HepG2 (cell line): Measurements from ENCODE around the gene TMEM164. TPM values are rescaled to one million over a fixed set of nuclear protein-coding genes. Genes with fewer than 3 reads are reported as not detected.

Experiments
- ATAC-seq: fragments of 200-7000 bp; cut with Tn5 transposase; 3 replicates; pipeline ENCODE4 v1.9.1; 2020; ENCODE audit warnings: mild to moderate bottlenecking, moderate library complexity
- BruUV-seq: library from RNA; stranded (reverse); fragments of 400-500 nt; replicated peaks from 2 replicates; lab custom pipeline; 2021; lab: Mats Ljungman, UMichigan
- CTCF ChIA-PET: fragments of 300-600 bp; formaldehyde crosslinking; extraction: SDS; loops from one replicate; lab custom pipeline; 2021; ENCODE audit warnings: low total read pairs, inconsistent platforms, low intra/inter-chr PET ratio; lab: Yijun Ruan, JAX
- POLR2A ChIA-PET: fragments of 350-600 bp; sonication (Branson Sonifier 250); formaldehyde crosslinking; loops from one replicate; lab custom pipeline; 2020; ENCODE audit warnings: antibody characterized with exemption, inconsistent platforms; lab: Yijun Ruan, JAX
- DNase-seq: peaks from one replicate; pipeline ENCODE4 v3.0.0-alpha.2; 2015; ENCODE audit warnings: low spot score
- FAIRE-seq: peaks from 3 replicates; lab custom pipeline; 2011; peaks lifted over from hg19 to GRCh38; lab: Jason Lieb, UNC
- H2AFZ ChIP-seq: one replicate; pipeline ENCODE4 v1.6.1; 2011; ENCODE audit warnings: low read length, inconsistent platforms
- H3K27ac ChIP-seq: fragments of 300-600 bp; 3 replicates; pipeline ENCODE4 v1.8.0; 2011; ENCODE audit warnings: mixed run types, mild to moderate bottlenecking, mixed read lengths, low read length, inconsistent platforms; ENCODE audit not compliant: insufficient read depth; ENCODE audit errors: extremely low read length
- H3K27me3 ChIP-seq, 2 experiments: fragments of 200-600 bp in 1 of 2; 2 replicates in 1 of 2; 3 replicates in 1 of 2; pipeline versions ENCODE4 v1.6.0 to v1.8.0; 2011; ENCODE audit warnings: low read length in 2 of 2, mild to moderate bottlenecking in 2 of 2, moderate library complexity in 2 of 2, inconsistent platforms in 1 of 2; ENCODE audit not compliant: insufficient read depth in 2 of 2, control insufficient read depth in 1 of 2
- H3K36me3 ChIP-seq, 2 experiments: fragments of 200-600 bp in 1 of 2; replicated peaks in 1 of 2; 2 replicates in 1 of 2; 3 replicates in 1 of 2; pipeline versions ENCODE4 v1.5.1 to v1.8.0; 2011; ENCODE audit warnings: low read length in 2 of 2, inconsistent platforms in 1 of 2; ENCODE audit not compliant: insufficient read depth in 2 of 2, control insufficient read depth in 1 of 2
- H3K4me1 ChIP-seq: 2 replicates; pipeline ENCODE4 v1.5.1; 2012; ENCODE audit warnings: low read length, inconsistent platforms; ENCODE audit not compliant: insufficient read depth
- H3K4me2 ChIP-seq: 2 replicates; pipeline ENCODE4 v1.6.0; 2011; ENCODE audit warnings: low read depth, low read length, inconsistent platforms
- H3K4me3 ChIP-seq, 3 experiments: fragments of 200-600 bp in 1 of 3; sonication (generic), shearing (Covaris generic) in 1 of 3; replicated peaks in 1 of 3; 2 replicates each; pipeline ENCODE4 v1.5.1; 2011 to 2016; ENCODE audit warnings: low read length in 3 of 3, inconsistent platforms in 2 of 3, low read depth in 2 of 3, mild to moderate bottlenecking in 2 of 3, control low read depth in 1 of 3, mixed read lengths in 1 of 3; ENCODE audit not compliant: insufficient read depth in 1 of 3
- H3K79me2 ChIP-seq: one replicate; pipeline ENCODE4 v1.6.1; 2011; ENCODE audit warnings: low read length, inconsistent platforms; ENCODE audit not compliant: insufficient read depth
- H3K9ac ChIP-seq: 2 replicates; pipeline ENCODE4 v1.6.0; 2011; ENCODE audit warnings: mild to moderate bottlenecking, low read depth, low read length, inconsistent platforms; ENCODE audit not compliant: insufficient read depth
- H3K9me3 ChIP-seq: 2 replicates; pipeline ENCODE4 v1.5.1; 2012; ENCODE audit warnings: mild to moderate bottlenecking, low read length
- H4K20me1 ChIP-seq: 2 replicates; pipeline ENCODE4 v1.6.0; 2011; ENCODE audit warnings: inconsistent platforms, mild to moderate bottlenecking, low read length, moderate library complexity; ENCODE audit not compliant: insufficient read depth
- ARID2 ChIP-seq: sonication (generic); formaldehyde crosslinking; IDR thresholded peaks from 2 replicates; pipeline ENCODE4 v1.8.1; 2022; ENCODE audit warnings: mild to moderate bottlenecking, missing genetic modification reagents, borderline replicate concordance
- EZH2 ChIP-seq: conservative IDR thresholded peaks from 2 replicates; pipeline ENCODE4 v1.6.1; 2012; ENCODE audit warnings: mild to moderate bottlenecking, low read depth, low read length, moderate library complexity
- FOSL2 ChIP-seq: sonication (generic); formaldehyde crosslinking; IDR thresholded peaks from 2 replicates; pipeline ENCODE4 v1.4.0; 2020; ENCODE audit warnings: missing genetic modification reagents
- HNF4A ChIP-seq: sonication (generic); formaldehyde crosslinking; IDR thresholded peaks from 2 replicates; pipeline ENCODE4 v1.4.0; 2020; ENCODE audit warnings: missing genetic modification reagents
- MAZ ChIP-seq, 2 experiments: sonication (generic) in 1 of 2; formaldehyde crosslinking in 1 of 2; IDR thresholded peaks; 2 replicates each; pipeline versions ENCODE4 v1.5.0 to v1.6.1; 2012 to 2020; ENCODE audit warnings: low read depth in 2 of 2, mild to moderate bottlenecking in 2 of 2, borderline replicate concordance in 1 of 2, improper control_type of control experiment in 1 of 2, low read length in 1 of 2, missing genetic modification reagents in 1 of 2, moderate library complexity in 1 of 2
- NFATC3 ChIP-seq: sonication (generic); formaldehyde crosslinking; IDR thresholded peaks from 2 replicates; pipeline ENCODE4 v1.5.1; 2020; ENCODE audit warnings: mild to moderate bottlenecking, missing genetic modification reagents
- PCBP1 ChIP-seq: fragments of 200-400 bp; formaldehyde crosslinking; IDR thresholded peaks from 2 replicates; pipeline ENCODE4 v1.6.1; 2017; ENCODE audit warnings: mild to moderate bottlenecking, low read depth, low read length, borderline replicate concordance
- RBFOX2 ChIP-seq: fragments of 200-400 bp; formaldehyde crosslinking; IDR thresholded peaks from 2 replicates; pipeline ENCODE4 v1.6.1; 2017; ENCODE audit warnings: low read depth, mild to moderate bottlenecking, low read length
- REL ChIP-seq: sonication (generic); formaldehyde crosslinking; conservative IDR thresholded peaks from 2 replicates; pipeline ENCODE4 v1.8.0; 2022; ENCODE audit warnings: mild to moderate bottlenecking, missing genetic modification reagents, moderate library complexity
- RFX5 ChIP-seq: IDR thresholded peaks from 2 replicates; pipeline ENCODE4 v1.6.1; 2011; ENCODE audit warnings: low read depth, low read length, improper control_type of control experiment
- WGBS: methylation state at CpG from one replicate; pipeline ENCODE4 v1.1.6; 2017; ENCODE audit warnings: low lambda C conversion rate; 5-methylcytosine and 5-hydroxymethylcytosine counted together
- in situ Hi-C: cut with HindIII; loops from 2 replicates; pipeline ENCODE4 v1.10.0; 2017; ENCODE audit warnings: low pct_unique_long_range_greater_than_20kb; ENCODE audit not compliant: extremely low pct_ligation_motif_present
- intact Hi-C: fragments of 100-400 bp; cut with micrococcal nuclease; formaldehyde crosslinking; loops from one replicate; pipeline ENCODE4 v1.10.0; 2022; ENCODE audit not compliant: unreplicated experiment
- polyA plus RNA-seq, 8 experiments: library from polyadenylated mRNA; depleted of rRNA in 3 of 8; stranded (reverse) in 7 of 8; unstranded in 1 of 8; fragments of >200 nt; fragmentation: Illumina TruSeq in 4 of 8; extraction: Trizol in 4 of 8; gene quantifications; 2 replicates each; pipeline versions ENCODE4 v1.2.1 to v1.2.3, GENCODE V29; 2011 to 2016; ENCODE audit warnings: low read depth in 4 of 8, missing spikeins in 1 of 8, mixed read lengths in 1 of 8; ENCODE audit not compliant: insufficient read depth in 1 of 8
- total RNA-seq, 5 experiments: library from RNA; depleted of rRNA; stranded (reverse); fragments of >200 nt; fragmentation: Illumina TruSeq; extraction: Trizol; gene quantifications; 2 replicates each; pipeline ENCODE4 v1.2.3, GENCODE V29; 2016; ENCODE audit warnings: low read depth in 1 of 5
- TF ChIP-seq, protein P1 (sequence below): sonication (generic); formaldehyde crosslinking; IDR thresholded peaks from 2 replicates; pipeline ENCODE4 v1.5.0; 2020; ENCODE audit warnings: mild to moderate bottlenecking, missing genetic modification reagents
- TF ChIP-seq, protein P2 (sequence below): IDR thresholded peaks from 2 replicates; pipeline ENCODE4 v1.6.1; 2016; ENCODE audit warnings: missing biosample characterization, missing genetic modification reagents, low read depth
- TF ChIP-seq, protein P3 (sequence below): sonication (generic); formaldehyde crosslinking; IDR thresholded peaks from 2 replicates; pipeline ENCODE4 v1.5.0; 2020; ENCODE audit warnings: missing genetic modification reagents
- TF ChIP-seq, protein P4 (sequence below), 2 experiments: sonication (generic) in 1 of 2; formaldehyde crosslinking in 1 of 2; IDR thresholded peaks; 2 replicates each; pipeline versions ENCODE4 v1.5.1 to v1.6.1; 2011 to 2020; ENCODE audit warnings: borderline replicate concordance in 1 of 2, low read depth in 1 of 2, low read length in 1 of 2, mild to moderate bottlenecking in 1 of 2, missing genetic modification reagents in 1 of 2, moderate library complexity in 1 of 2
- TF ChIP-seq, protein P5 (sequence below): sonication (generic); formaldehyde crosslinking; IDR thresholded peaks from 2 replicates; pipeline ENCODE4 v1.5.0; 2020; ENCODE audit warnings: missing genetic modification reagents

TMEM164 gene
- total and polyA plus RNA-seq, 2 of the 13 experiments (the other 11 are each of a cell fraction or from before 2014, with no cell fraction given) = 5.8 to 13.2 TPM

DNA sequence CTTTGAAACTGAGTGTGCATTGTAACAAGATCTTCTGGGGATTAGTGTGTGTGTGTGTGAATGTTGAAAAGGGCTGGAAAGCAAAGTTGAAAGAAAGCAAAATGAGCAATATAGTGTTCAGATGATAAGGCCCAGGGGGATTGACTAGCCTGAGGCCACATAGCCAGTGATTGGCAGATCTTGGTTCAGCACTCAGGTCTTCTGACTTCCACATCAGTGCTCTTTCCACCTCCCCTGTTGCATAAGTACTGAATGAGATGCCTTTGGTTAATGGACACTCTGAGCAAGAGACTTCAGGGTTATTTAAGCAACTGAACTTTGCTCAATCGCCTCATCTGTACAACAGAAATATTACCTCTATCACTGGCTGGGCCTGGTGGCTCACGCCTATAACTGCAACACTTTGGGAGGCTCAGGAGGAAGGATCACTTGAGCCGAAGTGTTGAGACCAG, 120.4 kb downstream of the TMEM164 start:
- ATAC-seq = peak; percentile 91
- Histone ChIP-seq H3K4me2 (no peak overlapping the region), H2AFZ (no peak overlapping the region), H3K27ac (no peak overlapping the region), H3K9me3 (no peaks in the 10 kb centered on the region), H4K20me1 (no peaks in the 10 kb centered on the region), H3K79me2 (no peaks in the 10 kb centered on the region), H3K9ac (no peak overlapping the region), H3K4me3 (no peak overlapping the region), H3K36me3 (no peaks in the 10 kb centered on the region), H3K4me1 (peaks cover 39% of the 10 kb centered on the region), H3K27me3 (no peaks in the 10 kb centered on the region)
- FAIRE-seq = peak; percentile 95
- intact Hi-C loops (loop anchor here (1.0 kb wide), 1 partner anchor 87 kb away; no protein-coding TSS in a partner anchor), in situ Hi-C loops (loop anchor here (10.0 kb wide), 1 partner anchor 199 kb away; no protein-coding TSS in a partner anchor)
- peak; percentile 63 for DNase-seq
- ChIA-PET POLR2A (no interaction called here), CTCF (no interaction called here)
- BruUV-seq = no TSS peak
- WGBS = 8% methylated on average over 2 of the region's 3 CpGs
- no peak for TF ChIP-seq REL (CRISPR knock-in tag)
- TF ChIP-seq, protein P1, sequence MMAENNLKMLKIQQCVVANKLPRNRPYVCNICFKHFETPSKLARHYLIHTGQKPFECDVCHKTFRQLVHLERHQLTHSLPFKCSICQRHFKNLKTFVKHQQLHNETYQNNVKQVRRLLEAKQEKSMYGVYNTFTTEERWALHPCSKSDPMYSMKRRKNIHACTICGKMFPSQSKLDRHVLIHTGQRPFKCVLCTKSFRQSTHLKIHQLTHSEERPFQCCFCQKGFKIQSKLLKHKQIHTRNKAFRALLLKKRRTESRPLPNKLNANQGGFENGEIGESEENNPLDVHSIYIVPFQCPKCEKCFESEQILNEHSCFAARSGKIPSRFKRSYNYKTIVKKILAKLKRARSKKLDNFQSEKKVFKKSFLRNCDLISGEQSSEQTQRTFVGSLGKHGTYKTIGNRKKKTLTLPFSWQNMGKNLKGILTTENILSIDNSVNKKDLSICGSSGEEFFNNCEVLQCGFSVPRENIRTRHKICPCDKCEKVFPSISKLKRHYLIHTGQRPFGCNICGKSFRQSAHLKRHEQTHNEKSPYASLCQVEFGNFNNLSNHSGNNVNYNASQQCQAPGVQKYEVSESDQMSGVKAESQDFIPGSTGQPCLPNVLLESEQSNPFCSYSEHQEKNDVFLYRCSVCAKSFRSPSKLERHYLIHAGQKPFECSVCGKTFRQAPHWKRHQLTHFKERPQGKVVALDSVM (CRISPR knock-in tag) = peak; percentile 80
- no peak for TF ChIP-seq RFX5
- no peak for TF ChIP-seq PCBP1
- TF ChIP-seq, protein P2, sequence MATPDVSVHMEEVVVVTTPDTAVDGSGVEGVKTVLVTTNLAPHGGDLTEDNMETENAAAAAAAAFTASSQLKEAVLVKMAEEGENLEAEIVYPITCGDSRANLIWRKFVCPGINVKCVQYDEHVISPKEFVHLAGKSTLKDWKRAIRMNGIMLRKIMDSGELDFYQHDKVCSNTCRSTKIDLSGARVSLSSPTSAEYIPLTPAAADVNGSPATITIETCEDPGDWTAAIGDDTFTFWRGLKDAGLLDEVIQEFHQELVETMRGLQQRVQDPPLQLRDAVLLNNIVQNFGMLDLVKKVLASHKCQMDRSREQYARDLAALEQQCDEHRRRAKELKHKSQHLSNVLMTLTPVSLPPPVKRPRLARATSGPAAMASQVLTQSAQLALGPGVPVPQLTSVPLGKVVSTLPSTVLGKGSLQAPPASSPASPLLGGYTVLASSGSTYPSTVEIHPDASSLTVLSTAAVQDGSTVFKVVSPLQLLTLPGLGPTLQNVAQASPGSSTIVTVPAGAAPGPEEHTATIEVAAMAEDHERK (CRISPR knock-in tag) = no peak
- no peak for TF ChIP-seq RBFOX2
- TF ChIP-seq, protein P3, sequence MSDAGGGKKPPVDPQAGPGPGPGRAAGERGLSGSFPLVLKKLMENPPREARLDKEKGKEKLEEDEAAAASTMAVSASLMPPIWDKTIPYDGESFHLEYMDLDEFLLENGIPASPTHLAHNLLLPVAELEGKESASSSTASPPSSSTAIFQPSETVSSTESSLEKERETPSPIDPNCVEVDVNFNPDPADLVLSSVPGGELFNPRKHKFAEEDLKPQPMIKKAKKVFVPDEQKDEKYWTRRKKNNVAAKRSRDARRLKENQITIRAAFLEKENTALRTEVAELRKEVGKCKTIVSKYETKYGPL (CRISPR knock-in tag) = peak; percentile 91
- TF ChIP-seq HNF4A (CRISPR knock-in tag) = peak; percentile 73
- no peak for TF ChIP-seq FOSL2
- no peak for TF ChIP-seq EZH2
- TF ChIP-seq, protein P4, sequence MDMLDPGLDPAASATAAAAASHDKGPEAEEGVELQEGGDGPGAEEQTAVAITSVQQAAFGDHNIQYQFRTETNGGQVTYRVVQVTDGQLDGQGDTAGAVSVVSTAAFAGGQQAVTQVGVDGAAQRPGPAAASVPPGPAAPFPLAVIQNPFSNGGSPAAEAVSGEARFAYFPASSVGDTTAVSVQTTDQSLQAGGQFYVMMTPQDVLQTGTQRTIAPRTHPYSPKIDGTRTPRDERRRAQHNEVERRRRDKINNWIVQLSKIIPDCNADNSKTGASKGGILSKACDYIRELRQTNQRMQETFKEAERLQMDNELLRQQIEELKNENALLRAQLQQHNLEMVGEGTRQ (IDR thresholded peaks at IDR 0.05; ENCODE audit: low read depth, low read length) = no peak
- TF ChIP-seq, protein P4 (CRISPR knock-in tag; IDR thresholded peaks at IDR 0.05; ENCODE audit: borderline replicate concordance) = no peak
- TF ChIP-seq NFATC3 = no peak
- TF ChIP-seq, protein P5, sequence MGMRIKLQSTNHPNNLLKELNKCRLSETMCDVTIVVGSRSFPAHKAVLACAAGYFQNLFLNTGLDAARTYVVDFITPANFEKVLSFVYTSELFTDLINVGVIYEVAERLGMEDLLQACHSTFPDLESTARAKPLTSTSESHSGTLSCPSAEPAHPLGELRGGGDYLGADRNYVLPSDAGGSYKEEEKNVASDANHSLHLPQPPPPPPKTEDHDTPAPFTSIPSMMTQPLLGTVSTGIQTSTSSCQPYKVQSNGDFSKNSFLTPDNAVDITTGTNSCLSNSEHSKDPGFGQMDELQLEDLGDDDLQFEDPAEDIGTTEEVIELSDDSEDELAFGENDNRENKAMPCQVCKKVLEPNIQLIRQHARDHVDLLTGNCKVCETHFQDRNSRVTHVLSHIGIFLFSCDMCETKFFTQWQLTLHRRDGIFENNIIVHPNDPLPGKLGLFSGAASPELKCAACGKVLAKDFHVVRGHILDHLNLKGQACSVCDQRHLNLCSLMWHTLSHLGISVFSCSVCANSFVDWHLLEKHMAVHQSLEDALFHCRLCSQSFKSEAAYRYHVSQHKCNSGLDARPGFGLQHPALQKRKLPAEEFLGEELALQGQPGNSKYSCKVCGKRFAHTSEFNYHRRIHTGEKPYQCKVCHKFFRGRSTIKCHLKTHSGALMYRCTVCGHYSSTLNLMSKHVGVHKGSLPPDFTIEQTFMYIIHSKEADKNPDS (CRISPR knock-in tag) = no peak
- TF ChIP-seq MAZ (IDR thresholded peaks at IDR 0.05; ENCODE audit: borderline replicate concordance, low read depth, low read length) = no peak
- TF ChIP-seq MAZ (CRISPR knock-in tag; IDR thresholded peaks at IDR 0.05; ENCODE audit: low read depth) = no peak
- no peak for TF ChIP-seq ARID2 (CRISPR knock-in tag)
